GM23338 (cell line): ENCODE measurements around the gene GALNT7. TPM values are rescaled to one million over a fixed set of nuclear protein-coding genes. Genes with fewer than 3 reads are reported as not detected.

Experiments used
- EZH2phosphoT487 ChIP-seq: fragments of 200-600 bp; sonication (generic); IDR thresholded peaks from one replicate; pipeline ENCODE4 v1.8.1; 2018; ENCODE audit warnings: antibody characterized with exemption; ENCODE audit not compliant: unreplicated experiment
- JUNB ChIP-seq: IDR thresholded peaks from one replicate; pipeline ENCODE4 v1.6.1; 2016; ENCODE audit warnings: antibody characterized with exemption; ENCODE audit not compliant: unreplicated experiment
- REST ChIP-seq: IDR thresholded peaks from one replicate; pipeline ENCODE4 v1.6.1; 2018; ENCODE audit warnings: antibody characterized with exemption; ENCODE audit not compliant: unreplicated experiment
- ZNF331 ChIP-seq: fragments of 250-450 bp; sonication (Bioruptor Pico); IDR thresholded peaks from 2 replicates; pipeline ENCODE4 v1.5.0; 2020; ENCODE audit warnings: low read depth, mild to moderate bottlenecking, moderate library complexity
- ZNF462 ChIP-seq: fragments of 250-450 bp; sonication (Bioruptor Pico); IDR thresholded peaks from 2 replicates; pipeline ENCODE4 v1.5.0; 2020; ENCODE audit warnings: mild to moderate bottlenecking, moderate library complexity
- polyA plus RNA-seq: library from polyadenylated mRNA; unstranded; fragments of >200 nt; fragmentation: Nextera tagmentation; extraction: Ambion mirVana; gene quantifications from 2 replicates; pipeline ENCODE4 v1.2.1, GENCODE V29; 2016
- total RNA-seq: library from RNA; depleted of rRNA; stranded (reverse); fragments of >200 nt; shearing (Covaris generic); gene quantifications from 2 replicates; pipeline ENCODE4 v1.2.3, GENCODE V29; 2014
- TF ChIP-seq, protein P1 (sequence below), 2 experiments: fragments of 200-600 bp in 1 of 2; sonication (generic) in 1 of 2; conservative IDR thresholded peaks; 2 replicates each; pipeline versions ENCODE4 v1.5.1 to v1.6.1; 2016 to 2017; ENCODE audit warnings: antibody characterized with exemption in 2 of 2, low read depth in 2 of 2, mild to moderate bottlenecking in 2 of 2, moderate library complexity in 1 of 2

The GALNT7 gene
- total and polyA plus RNA-seq, 2 experiments from 2014 or later: 31.8 to 72.2 TPM

- no peak for TF ChIP-seq ZNF462 (CRISPR knock-in tag)
- TF ChIP-seq REST: no peak
- TF ChIP-seq ZNF331 (CRISPR knock-in tag): no peak
- no peak for TF ChIP-seq JUNB
- TF ChIP-seq, protein P1, sequence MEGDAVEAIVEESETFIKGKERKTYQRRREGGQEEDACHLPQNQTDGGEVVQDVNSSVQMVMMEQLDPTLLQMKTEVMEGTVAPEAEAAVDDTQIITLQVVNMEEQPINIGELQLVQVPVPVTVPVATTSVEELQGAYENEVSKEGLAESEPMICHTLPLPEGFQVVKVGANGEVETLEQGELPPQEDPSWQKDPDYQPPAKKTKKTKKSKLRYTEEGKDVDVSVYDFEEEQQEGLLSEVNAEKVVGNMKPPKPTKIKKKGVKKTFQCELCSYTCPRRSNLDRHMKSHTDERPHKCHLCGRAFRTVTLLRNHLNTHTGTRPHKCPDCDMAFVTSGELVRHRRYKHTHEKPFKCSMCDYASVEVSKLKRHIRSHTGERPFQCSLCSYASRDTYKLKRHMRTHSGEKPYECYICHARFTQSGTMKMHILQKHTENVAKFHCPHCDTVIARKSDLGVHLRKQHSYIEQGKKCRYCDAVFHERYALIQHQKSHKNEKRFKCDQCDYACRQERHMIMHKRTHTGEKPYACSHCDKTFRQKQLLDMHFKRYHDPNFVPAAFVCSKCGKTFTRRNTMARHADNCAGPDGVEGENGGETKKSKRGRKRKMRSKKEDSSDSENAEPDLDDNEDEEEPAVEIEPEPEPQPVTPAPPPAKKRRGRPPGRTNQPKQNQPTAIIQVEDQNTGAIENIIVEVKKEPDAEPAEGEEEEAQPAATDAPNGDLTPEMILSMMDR (conservative IDR thresholded peaks at IDR 0.05; ENCODE audit: low read depth in 2 of 2): no peak
- TF ChIP-seq EZH2phosphoT487: no peak
These were observed 194.1 kb downstream of the GALNT7 start (continued) for GRCh38 chr4:173362666-173363065.
